HepG2 (cell line): ENCODE measurements around the gene HABP4. TPM values are rescaled to one million over a fixed set of nuclear protein-coding genes. Genes with fewer than 3 reads are reported as not detected.
A peak's percentile ranks its signal among the peaks of the same experiment; 100 is the strongest.

Experiments
- ATF7-NPFF ChIP-seq: sonication (generic); formaldehyde crosslinking; IDR thresholded peaks from 2 replicates; pipeline ENCODE4 v1.8.1; 2023; ENCODE audit warnings: mild to moderate bottlenecking, low read depth, missing genetic modification reagents, moderate library complexity
- CBFB ChIP-seq: sonication (generic); formaldehyde crosslinking; IDR thresholded peaks from 2 replicates; pipeline ENCODE4 v1.4.0; 2020; ENCODE audit warnings: missing genetic modification reagents
- ELF3 ChIP-seq: IDR thresholded peaks from 2 replicates; pipeline ENCODE4 v1.6.1; 2016; ENCODE audit warnings: missing genetic modification reagents, missing compliant biosample characterization
- FOXM1 ChIP-seq: sonication (generic); formaldehyde crosslinking; IDR thresholded peaks from 2 replicates; pipeline ENCODE4 v1.5.0; 2020; ENCODE audit warnings: missing genetic modification reagents
- GPN1 ChIP-seq: sonication (generic); formaldehyde crosslinking; IDR thresholded peaks from 2 replicates; pipeline ENCODE4 v1.5.1; 2020; ENCODE audit warnings: missing genetic modification reagents, borderline replicate concordance
- IKZF4 ChIP-seq: sonication (generic); formaldehyde crosslinking; IDR thresholded peaks from 2 replicates; pipeline ENCODE4 v1.5.1; 2020; ENCODE audit warnings: borderline replicate concordance, mild to moderate bottlenecking, low read depth, missing genetic modification reagents; ENCODE audit errors: not compliant biosample characterization
- ISL2 ChIP-seq: sonication (generic); formaldehyde crosslinking; IDR thresholded peaks from 2 replicates; pipeline ENCODE4 v1.5.0; 2020; ENCODE audit warnings: missing genetic modification reagents
- KDM3A ChIP-seq: IDR thresholded peaks from 2 replicates; pipeline ENCODE4 v1.6.1; 2018; ENCODE audit warnings: low read depth, missing compliant biosample characterization
- KDM5B ChIP-seq: sonication (generic); formaldehyde crosslinking; IDR thresholded peaks from 2 replicates; pipeline ENCODE4 v1.4.0; 2020; ENCODE audit warnings: missing genetic modification reagents, mild to moderate bottlenecking, borderline replicate concordance
- KLF15 ChIP-seq: sonication (generic); formaldehyde crosslinking; IDR thresholded peaks from 2 replicates; pipeline ENCODE4 v1.8.1; 2023; ENCODE audit warnings: borderline replicate concordance, mild to moderate bottlenecking, inconsistent platforms, missing genetic modification reagents, mixed read lengths
- MXD4 ChIP-seq: IDR thresholded peaks from 2 replicates; pipeline ENCODE4 v1.6.1; 2016; ENCODE audit warnings: mild to moderate bottlenecking, missing biosample characterization, missing genetic modification reagents
- NR2F2 ChIP-seq: IDR thresholded peaks from 2 replicates; pipeline ENCODE4 v1.6.1; 2012; ENCODE audit warnings: low read depth, inconsistent platforms, borderline replicate concordance
- SIX1 ChIP-seq: sonication (generic); formaldehyde crosslinking; IDR thresholded peaks from 2 replicates; pipeline ENCODE4 v1.4.0; 2020; ENCODE audit warnings: missing genetic modification reagents, borderline replicate concordance
- SSRP1 ChIP-seq: IDR thresholded peaks from 2 replicates; pipeline ENCODE4 v1.6.1; 2016; ENCODE audit warnings: control low read depth
- TBP ChIP-seq: sonication (generic); formaldehyde crosslinking; IDR thresholded peaks from 2 replicates; pipeline ENCODE4 v1.5.0; 2020; ENCODE audit warnings: missing genetic modification reagents
- TGIF2 ChIP-seq: IDR thresholded peaks from 2 replicates; pipeline ENCODE4 v1.6.1; 2016; ENCODE audit warnings: control low read depth, missing compliant biosample characterization
- ZMAT3 ChIP-seq: sonication (generic); formaldehyde crosslinking; conservative IDR thresholded peaks from 2 replicates; pipeline ENCODE4 v1.7.0; 2021; ENCODE audit warnings: missing genetic modification reagents
- ZNF20 ChIP-seq: sonication (generic); formaldehyde crosslinking; IDR thresholded peaks from 2 replicates; pipeline ENCODE4 v1.4.0; 2020; ENCODE audit warnings: mild to moderate bottlenecking, moderate library complexity, missing genetic modification reagents
- ZNF530 ChIP-seq: sonication (generic); formaldehyde crosslinking; IDR thresholded peaks from 2 replicates; pipeline ENCODE4 v1.5.0; 2020; ENCODE audit warnings: low read depth, mild to moderate bottlenecking, missing genetic modification reagents
- ZNF547 ChIP-seq: sonication (generic); formaldehyde crosslinking; IDR thresholded peaks from 2 replicates; pipeline ENCODE4 v1.5.1; 2020; ENCODE audit warnings: mild to moderate bottlenecking, missing genetic modification reagents
- ZNF550 ChIP-seq: sonication (generic); formaldehyde crosslinking; IDR thresholded peaks from 2 replicates; pipeline ENCODE4 v1.4.0; 2020; ENCODE audit warnings: mild to moderate bottlenecking, missing genetic modification reagents, borderline replicate concordance
- ZNF615 ChIP-seq: sonication (generic); formaldehyde crosslinking; IDR thresholded peaks from 2 replicates; pipeline ENCODE4 v1.5.0; 2020; ENCODE audit warnings: mild to moderate bottlenecking, missing genetic modification reagents, borderline replicate concordance
- ZNF883 ChIP-seq: sonication (generic); formaldehyde crosslinking; IDR thresholded peaks from 2 replicates; pipeline ENCODE4 v1.5.1; 2020; ENCODE audit warnings: mild to moderate bottlenecking, missing genetic modification reagents; ENCODE audit errors: not compliant biosample characterization
- polyA plus RNA-seq, 8 experiments: library from polyadenylated mRNA; depleted of rRNA in 3 of 8; stranded (reverse) in 7 of 8; unstranded in 1 of 8; fragments of >200 nt; fragmentation: Illumina TruSeq in 4 of 8; extraction: Trizol in 4 of 8; gene quantifications; 2 replicates each; pipeline versions ENCODE4 v1.2.1 to v1.2.3, GENCODE V29; 2011 to 2016; ENCODE audit warnings: low read depth in 4 of 8, missing spikeins in 1 of 8, mixed read lengths in 1 of 8; ENCODE audit not compliant: insufficient read depth in 1 of 8
- total RNA-seq, 5 experiments: library from RNA; depleted of rRNA; stranded (reverse); fragments of >200 nt; fragmentation: Illumina TruSeq; extraction: Trizol; gene quantifications; 2 replicates each; pipeline ENCODE4 v1.2.3, GENCODE V29; 2016; ENCODE audit warnings: low read depth in 1 of 5
- TF ChIP-seq, protein P1 (sequence below): IDR thresholded peaks from 2 replicates; pipeline ENCODE4 v1.6.1; 2016
- TF ChIP-seq, protein P2 (sequence below): sonication (generic); formaldehyde crosslinking; IDR thresholded peaks from 2 replicates; pipeline ENCODE4 v1.4.0; 2020; ENCODE audit warnings: mild to moderate bottlenecking, missing genetic modification reagents
- TF ChIP-seq, protein P3 (sequence below): IDR thresholded peaks from 2 replicates; pipeline ENCODE4 v1.6.1; 2016; ENCODE audit warnings: low read depth

The HABP4 gene
- total and polyA plus RNA-seq, 2 of the 13 experiments (the other 11 are each of a cell fraction or from before 2014, with no cell fraction given), result 14.3 to 26.6 TPM

DNA sequence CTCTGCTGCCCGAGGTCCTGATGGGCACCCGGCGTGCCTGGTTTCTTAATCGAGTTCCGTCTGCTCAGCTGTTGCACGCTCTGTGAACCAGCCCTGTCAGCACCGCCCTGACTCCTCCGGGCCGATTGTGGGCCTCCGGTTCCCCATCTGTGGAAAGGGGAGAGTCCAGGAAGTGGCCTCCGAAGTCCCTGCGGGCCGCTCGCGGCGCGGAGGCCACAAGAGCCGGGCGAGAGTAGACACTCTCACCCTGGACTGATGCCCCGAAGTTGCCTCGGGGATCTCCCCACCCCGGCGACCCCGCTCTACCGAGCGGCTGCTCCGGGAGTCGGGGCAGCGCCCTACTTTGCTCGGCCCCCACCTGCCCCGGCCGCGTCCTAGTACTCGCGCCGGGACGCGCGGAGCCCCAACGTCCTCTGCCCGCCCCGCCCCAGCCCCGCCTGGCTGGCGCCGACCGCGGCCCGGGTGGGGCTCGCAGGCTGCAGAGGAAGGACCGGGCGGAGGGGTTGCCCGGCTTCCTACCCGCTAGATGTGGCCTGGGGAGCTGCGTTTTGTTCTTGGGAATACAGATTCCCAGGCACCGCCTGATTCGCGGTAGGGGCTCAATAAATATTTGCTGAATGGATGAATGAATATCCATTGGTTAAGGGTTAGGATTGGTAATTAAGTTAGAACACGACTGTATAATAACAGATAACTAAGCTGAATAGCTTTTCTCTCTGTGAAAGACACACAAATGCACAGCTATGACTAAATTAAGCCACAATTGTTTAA is 30.9 kb upstream of the HABP4 start (continued):
- peak; percentile 92 for TF ChIP-seq ZMAT3 (CRISPR knock-in tag)
- peak; percentile 57; the same call in 1 of the 2 replicates for TF ChIP-seq ZNF615
- no peak for TF ChIP-seq ZNF550 (CRISPR knock-in tag)
- TF ChIP-seq MXD4 (CRISPR knock-in tag), result peak; percentile 66
- TF ChIP-seq TGIF2 (CRISPR knock-in tag), result no peak; the same call in 1 of the 2 replicates
- no peak for TF ChIP-seq ZNF547 (CRISPR knock-in tag)
- TF ChIP-seq FOXM1 (CRISPR knock-in tag), result no peak
- TF ChIP-seq, protein P1, sequence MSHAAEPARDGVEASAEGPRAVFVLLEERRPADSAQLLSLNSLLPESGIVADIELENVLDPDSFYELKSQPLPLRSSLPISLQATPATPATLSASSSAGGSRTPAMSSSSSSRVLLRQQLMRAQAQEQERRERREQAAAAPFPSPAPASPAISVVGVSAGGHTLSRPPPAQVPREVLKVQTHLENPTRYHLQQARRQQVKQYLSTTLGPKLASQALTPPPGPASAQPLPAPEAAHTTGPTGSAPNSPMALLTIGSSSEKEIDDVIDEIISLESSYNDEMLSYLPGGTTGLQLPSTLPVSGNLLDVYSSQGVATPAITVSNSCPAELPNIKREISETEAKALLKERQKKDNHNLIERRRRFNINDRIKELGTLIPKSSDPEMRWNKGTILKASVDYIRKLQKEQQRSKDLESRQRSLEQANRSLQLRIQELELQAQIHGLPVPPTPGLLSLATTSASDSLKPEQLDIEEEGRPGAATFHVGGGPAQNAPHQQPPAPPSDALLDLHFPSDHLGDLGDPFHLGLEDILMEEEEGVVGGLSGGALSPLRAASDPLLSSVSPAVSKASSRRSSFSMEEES (CRISPR knock-in tag), result 0 out of 2 replicates have a peak, but pooled peaks have one; percentile 35
- peak; percentile 27; the same call in 1 of the 2 replicates for TF ChIP-seq KDM5B (CRISPR knock-in tag)
- no peak for TF ChIP-seq TBP (CRISPR knock-in tag)
- no peak for TF ChIP-seq KDM3A (CRISPR knock-in tag)
- no peak for TF ChIP-seq IKZF4 (CRISPR knock-in tag)
- TF ChIP-seq CBFB, result no peak
- TF ChIP-seq, protein P2, sequence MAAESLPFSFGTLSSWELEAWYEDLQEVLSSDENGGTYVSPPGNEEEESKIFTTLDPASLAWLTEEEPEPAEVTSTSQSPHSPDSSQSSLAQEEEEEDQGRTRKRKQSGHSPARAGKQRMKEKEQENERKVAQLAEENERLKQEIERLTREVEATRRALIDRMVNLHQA, result no peak
- TF ChIP-seq ATF7-NPFF (CRISPR knock-in tag), result no peak; the same call in 1 of the 2 replicates
- TF ChIP-seq, protein P3, sequence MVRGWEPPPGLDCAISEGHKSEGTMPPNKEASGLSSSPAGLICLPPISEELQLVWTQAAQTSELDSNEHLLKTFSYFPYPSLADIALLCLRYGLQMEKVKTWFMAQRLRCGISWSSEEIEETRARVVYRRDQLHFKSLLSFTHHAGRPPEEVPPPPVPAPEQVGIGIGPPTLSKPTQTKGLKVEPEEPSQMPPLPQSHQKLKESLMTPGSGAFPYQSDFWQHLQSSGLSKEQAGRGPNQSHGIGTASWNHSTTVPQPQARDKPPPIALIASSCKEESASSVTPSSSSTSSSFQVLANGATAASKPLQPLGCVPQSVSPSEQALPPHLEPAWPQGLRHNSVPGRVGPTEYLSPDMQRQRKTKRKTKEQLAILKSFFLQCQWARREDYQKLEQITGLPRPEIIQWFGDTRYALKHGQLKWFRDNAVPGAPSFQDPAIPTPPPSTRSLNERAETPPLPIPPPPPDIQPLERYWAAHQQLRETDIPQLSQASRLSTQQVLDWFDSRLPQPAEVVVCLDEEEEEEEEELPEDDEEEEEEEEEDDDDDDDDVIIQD (CRISPR knock-in tag), result no peak
- no peak for TF ChIP-seq ZNF530 (CRISPR knock-in tag)
- TF ChIP-seq NR2F2, result no peak
- TF ChIP-seq ZNF883 (CRISPR knock-in tag), result no peak
- no peak for TF ChIP-seq ZNF20 (CRISPR knock-in tag)
- TF ChIP-seq ISL2 (CRISPR knock-in tag), result 0 out of 2 replicates have a peak, but pooled peaks have one; percentile 14
- TF ChIP-seq SIX1 (CRISPR knock-in tag), result no peak
- 0 out of 2 replicates have a peak, but pooled peaks have one; percentile 28 for TF ChIP-seq ELF3 (CRISPR knock-in tag)
- TF ChIP-seq SSRP1 (CRISPR knock-in tag), result no peak
- TF ChIP-seq GPN1 (CRISPR knock-in tag), result no peak
- TF ChIP-seq KLF15, result no peak
